HL-60 (cell line): ENCODE measurements around the gene CACNG4.

Experiments
- CTCF ChIP-seq: IDR thresholded peaks from one replicate; pipeline ENCODE4 v1.5.1; 2011; ENCODE audit warnings: low read length, control low read depth, inconsistent platforms; ENCODE audit not compliant: insufficient read depth
- SPI1 ChIP-seq: IDR thresholded peaks from 2 replicates; pipeline ENCODE4 v1.6.1; 2012; ENCODE audit warnings: low read depth, mild to moderate bottlenecking, borderline replicate concordance
- TF ChIP-seq, protein P1 (sequence below): IDR thresholded peaks from 2 replicates; pipeline ENCODE4 v1.6.1; 2012; ENCODE audit warnings: low read depth; ENCODE audit not compliant: insufficient replicate concordance

DNA sequence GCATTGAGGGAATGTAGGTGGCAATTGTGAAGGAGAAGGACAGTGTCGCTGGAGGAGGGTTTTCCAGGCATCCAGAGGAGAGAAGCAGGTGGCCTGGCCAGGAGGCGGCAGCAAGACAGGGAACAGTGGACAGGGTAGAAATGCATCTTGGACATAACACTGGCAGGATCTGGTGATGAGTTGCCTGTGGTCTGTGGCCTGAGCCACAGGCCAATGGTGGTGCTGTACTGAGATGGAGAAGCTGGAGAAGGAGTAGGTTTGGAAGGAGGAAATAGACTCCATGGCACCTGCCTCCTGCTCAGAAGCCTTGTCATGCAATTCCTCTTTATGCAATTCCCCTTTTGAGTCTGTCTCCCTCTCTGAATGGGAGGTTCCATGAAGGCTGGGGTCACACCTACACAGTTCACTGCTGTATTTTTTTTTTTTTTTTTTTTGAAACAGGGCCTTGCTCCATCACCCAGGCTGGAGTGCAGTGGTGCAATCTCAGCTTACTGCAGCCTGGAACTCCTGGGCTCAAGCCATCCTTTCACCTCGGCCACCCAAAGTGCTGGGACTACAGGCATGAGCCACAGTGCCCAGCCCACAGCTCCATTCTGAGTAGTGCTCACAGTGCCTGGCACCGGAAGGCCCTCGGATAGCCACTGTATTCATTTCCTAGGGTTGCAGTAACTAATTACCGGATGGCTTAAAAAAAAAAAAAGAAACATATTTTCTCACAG lies 13.5 kb upstream of the CACNG4 start:
- TF ChIP-seq CTCF (no peak), SPI1 (no peak)
- TF ChIP-seq, protein P1, sequence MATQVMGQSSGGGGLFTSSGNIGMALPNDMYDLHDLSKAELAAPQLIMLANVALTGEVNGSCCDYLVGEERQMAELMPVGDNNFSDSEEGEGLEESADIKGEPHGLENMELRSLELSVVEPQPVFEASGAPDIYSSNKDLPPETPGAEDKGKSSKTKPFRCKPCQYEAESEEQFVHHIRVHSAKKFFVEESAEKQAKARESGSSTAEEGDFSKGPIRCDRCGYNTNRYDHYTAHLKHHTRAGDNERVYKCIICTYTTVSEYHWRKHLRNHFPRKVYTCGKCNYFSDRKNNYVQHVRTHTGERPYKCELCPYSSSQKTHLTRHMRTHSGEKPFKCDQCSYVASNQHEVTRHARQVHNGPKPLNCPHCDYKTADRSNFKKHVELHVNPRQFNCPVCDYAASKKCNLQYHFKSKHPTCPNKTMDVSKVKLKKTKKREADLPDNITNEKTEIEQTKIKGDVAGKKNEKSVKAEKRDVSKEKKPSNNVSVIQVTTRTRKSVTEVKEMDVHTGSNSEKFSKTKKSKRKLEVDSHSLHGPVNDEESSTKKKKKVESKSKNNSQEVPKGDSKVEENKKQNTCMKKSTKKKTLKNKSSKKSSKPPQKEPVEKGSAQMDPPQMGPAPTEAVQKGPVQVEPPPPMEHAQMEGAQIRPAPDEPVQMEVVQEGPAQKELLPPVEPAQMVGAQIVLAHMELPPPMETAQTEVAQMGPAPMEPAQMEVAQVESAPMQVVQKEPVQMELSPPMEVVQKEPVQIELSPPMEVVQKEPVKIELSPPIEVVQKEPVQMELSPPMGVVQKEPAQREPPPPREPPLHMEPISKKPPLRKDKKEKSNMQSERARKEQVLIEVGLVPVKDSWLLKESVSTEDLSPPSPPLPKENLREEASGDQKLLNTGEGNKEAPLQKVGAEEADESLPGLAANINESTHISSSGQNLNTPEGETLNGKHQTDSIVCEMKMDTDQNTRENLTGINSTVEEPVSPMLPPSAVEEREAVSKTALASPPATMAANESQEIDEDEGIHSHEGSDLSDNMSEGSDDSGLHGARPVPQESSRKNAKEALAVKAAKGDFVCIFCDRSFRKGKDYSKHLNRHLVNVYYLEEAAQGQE = no peak
